Ascending aorta (tissue), 2 donors: ENCODE data around the gene TMEM52B. TPM values are rescaled to one million over a fixed set of nuclear protein-coding genes. Genes with fewer than 3 reads are reported as not detected.
A peak's percentile ranks its signal among the peaks of the same experiment; 100 is the strongest.

Experiments
- DNase-seq, 2 donors: peaks; one replicate each; pipeline ENCODE4 v3.0.0-alpha.2; 2019; ENCODE audit warnings: low spot score in 2 of 2
- H3K27ac ChIP-seq, 2 donors: fragments of 200-600 bp; sonication (generic); one replicate each; pipeline ENCODE4 v1.5.1; 2016 to 2017; ENCODE audit warnings: mild to moderate bottlenecking in 1 of 2
- H3K27me3 ChIP-seq: fragments of 200-600 bp; sonication (generic); one replicate; pipeline ENCODE4 v1.5.1; 2017
- H3K36me3 ChIP-seq, 2 donors: fragments of 200-600 bp; sonication (generic); one replicate each; pipeline ENCODE4 v1.5.1; 2016
- H3K4me1 ChIP-seq, 2 donors: fragments of 200-600 bp; sonication (generic); one replicate each; pipeline ENCODE4 v1.5.1; 2016 to 2017; ENCODE audit warnings: mild to moderate bottlenecking in 1 of 2
- H3K4me3 ChIP-seq, 2 donors: fragments of 200-600 bp; sonication (generic); one replicate each; pipeline ENCODE4 v1.5.1; 2016 to 2017; ENCODE audit warnings: mild to moderate bottlenecking in 1 of 2
- H3K9me3 ChIP-seq, 2 donors: fragments of 200-600 bp; sonication (generic); one replicate each; pipeline ENCODE4 v1.5.1; 2016
- CTCF ChIP-seq, 3 experiments: fragments of 200-600 bp in 2 of 3; fragments of 450-650 bp in 1 of 3; sonication (generic) in 2 of 3; IDR thresholded peaks; one replicate each; pipeline ENCODE4 v1.5.1; 2016 to 2019; ENCODE audit warnings: antibody characterized with exemption in 3 of 3, mild to moderate bottlenecking in 1 of 3, moderate library complexity in 1 of 3
- intact Hi-C: fragments of 100-400 bp; cut with DNase I; formaldehyde crosslinking; loops from one replicate; pipeline ENCODE4 v1.15.1; 2023
- total RNA-seq: library from RNA; depleted of rRNA; stranded (reverse); fragments of >200 nt; gene quantifications from one replicate; pipeline ENCODE4 v1.1.0, GENCODE V29; 2016

The TMEM52B gene
- total RNA-seq, 1 donor from 2014 or later = not detected

DNA sequence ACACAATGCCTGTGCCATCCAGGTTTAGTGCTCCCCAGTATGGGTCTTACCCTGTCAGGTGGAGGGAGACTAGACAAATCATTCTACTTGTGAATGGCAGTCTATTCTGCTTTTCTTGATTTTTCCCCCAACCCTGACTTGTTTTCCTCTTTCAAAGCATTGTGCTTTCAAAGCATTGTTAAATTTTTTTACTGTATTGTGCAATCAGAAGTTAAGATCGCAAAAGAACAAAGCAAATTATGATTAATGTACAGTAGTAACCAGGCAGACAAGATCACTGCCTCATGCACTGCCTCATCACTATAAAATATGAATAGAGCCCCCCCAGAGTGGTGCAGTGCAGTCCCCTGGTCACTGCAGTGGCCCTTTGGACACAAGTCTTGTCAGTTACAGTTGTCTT is 47.9 kb downstream of the TMEM52B start:
- no peak overlapping the region for H3K4me3 ChIP-seq
- no peaks in the 10 kb centered on the region for H3K4me1 ChIP-seq
- TF ChIP-seq CTCF (IDR thresholded peaks at IDR 0.05) = no peak
- DNase-seq = no peak
- no peak overlapping the region for H3K27ac ChIP-seq
- peaks cover 23 to 26% of the 10 kb centered on the region in 2 donors for H3K36me3 ChIP-seq
- H3K27me3 ChIP-seq = no peaks in the 10 kb centered on the region
- intact Hi-C loops = no loop called here
- H3K9me3 ChIP-seq = no peaks in the 10 kb centered on the region

- H3K27me3 ChIP-seq = no peaks in the 10 kb centered on the region
- no peak for TF ChIP-seq CTCF (IDR thresholded peaks at IDR 0.05)
- no peaks in the 10 kb centered on the region for H3K4me1 ChIP-seq
- intact Hi-C loops = no loop called here
- peaks cover 14 to 17% of the 10 kb centered on the region in 2 donors for H3K36me3 ChIP-seq
- no peak for DNase-seq
- H3K9me3 ChIP-seq = no peaks in the 10 kb centered on the region
- H3K4me3 ChIP-seq = no peak overlapping the region
- no peak overlapping the region for H3K27ac ChIP-seq
These were observed 48.8 kb downstream of the TMEM52B start for GRCh38 chr12:10227648-10228047.

DNA sequence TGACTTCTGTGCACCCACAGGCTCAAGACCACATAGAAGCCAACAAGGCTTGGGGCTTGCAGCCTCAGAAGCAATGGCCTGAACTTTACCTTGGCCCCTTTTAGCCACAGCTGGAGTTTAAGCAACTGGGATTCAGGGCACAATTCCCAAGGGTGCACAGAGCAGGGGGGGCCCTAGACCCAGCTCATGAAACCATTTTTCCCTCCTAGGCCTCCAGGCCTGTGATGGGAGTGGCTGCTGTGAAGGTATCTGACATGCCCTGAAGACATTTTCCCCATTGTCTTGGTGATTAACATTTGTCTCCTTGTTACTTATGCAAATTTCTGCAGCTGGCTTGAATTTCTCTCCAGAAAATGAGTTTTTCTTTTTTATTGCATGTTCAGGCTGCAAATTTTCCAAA is 55.7 kb downstream of the TMEM52B start:
- Histone ChIP-seq H3K27ac (no peak overlapping the region), H3K9me3 (no peaks in the 10 kb centered on the region), H3K27me3 (no peaks in the 10 kb centered on the region), H3K36me3 (no peaks in the 10 kb centered on the region), H3K4me3 (no peak overlapping the region), H3K4me1 (no peaks in the 10 kb centered on the region)
- TF ChIP-seq CTCF (IDR thresholded peaks at IDR 0.05) = no peak
- intact Hi-C loops = no loop called here
- DNase-seq = no peak

DNA sequence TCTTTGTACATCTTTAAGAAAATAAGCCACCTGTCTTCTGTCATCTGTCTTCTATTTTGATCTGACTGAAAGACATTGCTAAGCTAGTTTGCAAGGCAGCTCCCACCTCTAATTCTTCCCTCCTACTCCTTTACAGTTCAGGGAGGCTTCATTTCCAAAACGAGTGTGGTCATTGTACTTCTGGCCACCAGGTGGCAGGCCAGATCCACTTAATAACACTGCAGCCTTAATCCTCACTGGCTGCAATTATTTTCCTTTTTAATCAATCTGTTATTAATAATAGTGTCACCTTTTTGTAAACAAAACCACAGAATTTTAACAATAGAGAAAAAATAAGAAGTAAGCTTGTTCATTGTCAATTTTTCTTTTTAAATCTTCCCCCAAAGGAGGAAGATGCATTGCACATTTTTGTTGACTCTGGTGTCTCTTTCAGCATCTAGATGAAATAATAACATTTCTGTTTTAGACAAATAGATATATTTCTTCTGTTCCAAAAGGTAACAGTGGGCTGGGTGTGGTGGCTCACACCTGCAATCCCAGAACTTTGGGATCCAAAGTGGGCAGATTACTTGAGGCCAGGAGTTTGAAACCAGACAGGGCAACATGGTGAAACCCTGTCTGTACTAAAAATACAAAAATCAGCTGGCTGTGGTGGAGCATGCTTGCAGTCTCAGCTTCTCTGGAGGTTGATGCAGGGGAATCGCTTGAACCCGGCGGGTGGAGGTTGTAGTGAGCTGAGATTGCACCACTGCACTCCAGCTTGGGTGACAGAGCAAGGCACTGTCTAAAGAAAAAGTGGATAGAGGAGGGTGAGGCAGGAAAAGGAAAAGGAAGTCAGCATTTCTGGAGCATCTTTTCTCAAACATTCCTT is 57.2 kb downstream of the TMEM52B start:
- Histone ChIP-seq H3K27ac (no peak overlapping the region), H3K36me3 (no peaks in the 10 kb centered on the region), H3K27me3 (no peaks in the 10 kb centered on the region), H3K9me3 (no peaks in the 10 kb centered on the region), H3K4me3 (no peak overlapping the region), H3K4me1 (no peaks in the 10 kb centered on the region)
- intact Hi-C loops = loop anchor here (1.0 kb wide), 1 partner anchor 326 kb away; no protein-coding TSS in a partner anchor
- DNase-seq = no peak
- TF ChIP-seq CTCF (IDR thresholded peaks at IDR 0.05) = peak; percentile 75 to 91 (median 85)

DNA sequence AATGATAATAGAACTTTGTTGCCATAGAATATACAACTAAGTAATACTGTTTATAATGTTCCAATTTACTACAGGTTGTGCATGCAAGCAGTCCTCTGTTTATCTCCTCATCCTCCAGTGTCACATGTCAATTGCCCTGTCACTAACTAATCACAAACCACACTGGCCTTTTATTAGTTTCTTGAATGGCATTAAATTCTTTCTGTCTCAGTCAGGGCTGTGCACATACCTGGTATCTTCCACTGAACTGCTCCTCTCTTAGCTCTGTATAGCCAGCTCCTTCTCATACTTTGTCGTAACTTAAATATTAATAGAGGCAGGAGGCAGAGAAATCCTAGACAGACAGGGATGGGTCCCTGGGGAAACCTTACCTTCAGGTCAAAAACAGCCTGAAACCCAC is 57.9 kb downstream of the TMEM52B start:
- Histone ChIP-seq H3K27ac (no peak overlapping the region), H3K4me1 (no peaks in the 10 kb centered on the region), H3K27me3 (no peaks in the 10 kb centered on the region), H3K4me3 (no peak overlapping the region), H3K36me3 (no peaks in the 10 kb centered on the region), H3K9me3 (no peaks in the 10 kb centered on the region)
- intact Hi-C loops = no loop called here
- no peak for DNase-seq
- TF ChIP-seq CTCF (IDR thresholded peaks at IDR 0.05) = no peak
